ENCODE data around the gene CLPTM1L. TPM values are rescaled to one million over a fixed set of nuclear protein-coding genes. Genes with fewer than 3 reads are reported as not detected.

CLPTM1L gene
- total RNA-seq, 4 donors from 2014 or later = 96.9 to 139 (median 126) TPM

DNA sequence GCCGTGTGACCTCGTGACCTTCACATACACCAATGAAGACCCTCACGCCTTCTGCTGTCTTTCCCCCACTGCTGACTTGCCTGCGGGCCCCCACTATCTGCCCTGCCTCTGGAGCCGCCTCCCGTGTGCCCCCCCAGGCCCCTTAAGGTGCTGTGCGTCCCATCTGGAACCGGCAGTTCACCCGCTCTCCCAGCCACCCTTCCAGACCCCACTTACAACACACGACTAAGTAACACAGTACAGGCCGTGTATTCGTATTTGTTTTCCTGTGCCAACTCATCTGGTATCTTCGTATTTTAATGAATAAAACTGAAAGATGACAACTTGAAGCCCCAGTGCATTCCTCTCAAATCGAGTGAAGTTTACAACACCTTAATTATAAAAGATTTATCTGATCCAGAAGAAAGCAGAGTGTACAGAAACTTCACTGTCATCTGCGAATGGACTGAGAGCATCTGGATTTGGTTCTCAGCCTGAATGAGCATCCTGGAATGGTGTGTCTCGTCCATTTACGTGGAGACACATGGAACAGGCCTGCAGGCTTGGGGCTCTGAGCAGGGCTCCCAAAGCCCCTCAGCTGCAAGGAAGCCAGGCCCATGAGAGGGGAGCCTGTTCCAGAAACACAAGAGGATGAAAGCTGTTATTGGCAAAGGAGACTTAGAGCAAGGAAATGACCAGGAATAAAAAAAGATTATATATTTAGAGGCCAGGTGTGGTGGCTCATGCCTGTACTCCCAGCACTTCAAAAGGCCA lies 28.1 kb downstream of the CLPTM1L start:
- no peaks in the 10 kb centered on the region for H3K9me3 ChIP-seq
- peaks cover 0 to 12% (median 11%) of the 10 kb centered on the region in 4 donors for H3K4me1 ChIP-seq
- intact Hi-C loops (cut with DNase I) = no loop called here
- peaks cover 44 to 51% (median 48%) of the 10 kb centered on the region in 4 donors for H3K36me3 ChIP-seq
- WGBS = 68% methylated on average over 17 of the region's 17 CpGs
- H3K27ac ChIP-seq (replicated peaks in 1 of 4) = no peak overlapping the region
- no peak for DNase-seq (ENCODE audit: extremely low spot score)
- TF ChIP-seq EP300 (IDR thresholded peaks at IDR 0.05) (no peak), POLR2AphosphoS5 (IDR thresholded peaks at IDR 0.05) (no peak), POLR2A (IDR thresholded peaks at IDR 0.05; ENCODE audit: low read depth) (no peak)
- TF ChIP-seq, protein P1, sequence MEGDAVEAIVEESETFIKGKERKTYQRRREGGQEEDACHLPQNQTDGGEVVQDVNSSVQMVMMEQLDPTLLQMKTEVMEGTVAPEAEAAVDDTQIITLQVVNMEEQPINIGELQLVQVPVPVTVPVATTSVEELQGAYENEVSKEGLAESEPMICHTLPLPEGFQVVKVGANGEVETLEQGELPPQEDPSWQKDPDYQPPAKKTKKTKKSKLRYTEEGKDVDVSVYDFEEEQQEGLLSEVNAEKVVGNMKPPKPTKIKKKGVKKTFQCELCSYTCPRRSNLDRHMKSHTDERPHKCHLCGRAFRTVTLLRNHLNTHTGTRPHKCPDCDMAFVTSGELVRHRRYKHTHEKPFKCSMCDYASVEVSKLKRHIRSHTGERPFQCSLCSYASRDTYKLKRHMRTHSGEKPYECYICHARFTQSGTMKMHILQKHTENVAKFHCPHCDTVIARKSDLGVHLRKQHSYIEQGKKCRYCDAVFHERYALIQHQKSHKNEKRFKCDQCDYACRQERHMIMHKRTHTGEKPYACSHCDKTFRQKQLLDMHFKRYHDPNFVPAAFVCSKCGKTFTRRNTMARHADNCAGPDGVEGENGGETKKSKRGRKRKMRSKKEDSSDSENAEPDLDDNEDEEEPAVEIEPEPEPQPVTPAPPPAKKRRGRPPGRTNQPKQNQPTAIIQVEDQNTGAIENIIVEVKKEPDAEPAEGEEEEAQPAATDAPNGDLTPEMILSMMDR (IDR thresholded peaks at IDR 0.05) = no peak
- no peak overlapping the region for H3K4me3 ChIP-seq
- peaks cover 0 to 4% (median 0%) of the 10 kb centered on the region in 4 donors for H3K27me3 ChIP-seq

DNA sequence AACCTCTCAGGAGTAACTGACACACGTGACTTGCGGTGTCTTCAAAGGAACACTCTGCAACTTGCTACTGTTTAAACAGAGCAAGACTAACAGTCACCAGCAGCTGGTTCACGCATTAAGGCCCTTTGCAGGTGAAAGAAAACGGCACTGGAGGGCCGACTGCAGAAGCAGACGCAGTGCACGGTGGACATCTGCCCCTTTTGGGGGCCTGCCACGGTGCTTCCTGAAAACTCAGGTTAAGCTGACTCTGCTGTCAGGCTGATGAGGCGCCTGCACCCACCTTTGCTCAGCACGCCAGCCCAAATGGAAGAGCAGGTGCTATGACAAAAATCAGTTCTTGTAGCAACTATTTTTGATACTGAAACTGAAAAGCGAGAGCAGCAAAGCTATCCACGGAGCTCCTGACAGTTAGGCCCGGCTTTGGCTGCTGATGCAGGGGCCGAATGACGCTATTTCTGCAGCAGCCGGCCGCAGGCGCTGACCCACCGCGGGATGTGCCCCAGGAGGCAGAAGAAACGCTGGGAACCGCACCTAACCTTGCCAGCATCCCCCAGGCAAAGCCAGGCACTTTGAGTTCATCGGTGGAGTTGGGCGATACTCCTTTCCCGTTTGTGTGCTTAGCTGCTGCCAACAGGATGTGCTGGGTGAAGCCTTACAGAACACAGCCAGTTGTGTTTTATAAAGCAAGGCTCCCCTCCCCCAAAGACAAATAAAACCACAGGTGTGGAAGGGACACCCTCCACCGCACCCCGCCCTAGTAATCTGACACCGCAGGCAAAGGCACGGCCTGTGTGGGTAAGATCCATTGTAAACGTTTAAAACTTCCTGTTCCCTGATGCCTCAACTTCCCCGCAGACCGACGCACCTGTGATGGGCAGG lies 29.0 kb downstream of the CLPTM1L start:
- Histone ChIP-seq H3K4me3 (peak overlapping the region; percentile 12 to 37 (median 16)), H3K4me1 (peaks cover 0 to 12% (median 11%) of the 10 kb centered on the region in 4 donors), H3K9me3 (no peaks in the 10 kb centered on the region), H3K36me3 (peaks cover 36 to 43% (median 40%) of the 10 kb centered on the region in 4 donors), H3K27me3 (peaks cover 0 to 12% (median 0%) of the 10 kb centered on the region in 4 donors), H3K27ac (replicated peaks in 1 of 4) (no peak overlapping the region)
- intact Hi-C loops (cut with DNase I) = no loop called here
- no peak for DNase-seq (ENCODE audit: extremely low spot score)
- WGBS = 38% methylated on average over 25 of the region's 33 CpGs
- TF ChIP-seq POLR2A (IDR thresholded peaks at IDR 0.05; ENCODE audit: low read depth) = no peak
- no peak for TF ChIP-seq POLR2AphosphoS5 (IDR thresholded peaks at IDR 0.05)
- no peak for TF ChIP-seq EP300 (IDR thresholded peaks at IDR 0.05)
- TF ChIP-seq, protein P1 (IDR thresholded peaks at IDR 0.05) = no peak

DNA sequence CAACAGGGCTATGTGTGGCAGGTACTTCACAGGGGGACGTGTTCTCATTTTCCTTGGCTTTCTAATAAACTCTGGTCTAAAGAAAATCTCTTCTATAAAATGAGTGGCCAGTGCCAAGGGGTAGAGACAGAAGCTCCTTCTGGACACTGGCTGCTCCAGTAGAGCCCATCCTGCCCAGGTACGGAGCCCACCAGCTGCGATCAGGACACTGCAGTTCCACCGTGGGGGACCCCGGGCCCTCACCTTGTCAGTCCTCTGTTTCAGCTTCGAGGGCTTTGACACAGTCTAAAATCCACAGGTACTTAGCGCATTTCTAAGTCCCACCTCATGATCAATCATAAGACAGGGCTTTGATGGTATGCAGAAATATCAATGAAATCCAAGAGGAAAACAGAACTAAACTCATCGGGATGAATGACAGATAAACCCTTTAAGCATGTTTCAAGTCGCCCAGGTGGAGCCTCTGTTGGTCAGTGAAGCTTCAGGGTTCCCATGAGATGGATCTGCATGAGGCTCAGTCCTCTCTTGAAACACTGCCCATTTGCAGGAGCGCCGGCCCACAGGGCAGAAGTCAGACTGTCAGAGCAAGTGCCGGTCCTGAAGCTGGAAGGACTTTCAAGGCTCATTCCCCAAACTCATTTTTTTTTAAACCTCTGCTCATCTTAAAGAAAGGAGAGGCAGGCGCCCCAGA lies 29.7 kb downstream of the CLPTM1L start:
- WGBS = 87% methylated on average over 13 of the region's 13 CpGs
- no peak for TF ChIP-seq POLR2AphosphoS5 (IDR thresholded peaks at IDR 0.05)
- TF ChIP-seq EP300 (IDR thresholded peaks at IDR 0.05) = no peak
- TF ChIP-seq, protein P1 (IDR thresholded peaks at IDR 0.05) = no peak
- no peak for TF ChIP-seq POLR2A (IDR thresholded peaks at IDR 0.05; ENCODE audit: low read depth)

DNA sequence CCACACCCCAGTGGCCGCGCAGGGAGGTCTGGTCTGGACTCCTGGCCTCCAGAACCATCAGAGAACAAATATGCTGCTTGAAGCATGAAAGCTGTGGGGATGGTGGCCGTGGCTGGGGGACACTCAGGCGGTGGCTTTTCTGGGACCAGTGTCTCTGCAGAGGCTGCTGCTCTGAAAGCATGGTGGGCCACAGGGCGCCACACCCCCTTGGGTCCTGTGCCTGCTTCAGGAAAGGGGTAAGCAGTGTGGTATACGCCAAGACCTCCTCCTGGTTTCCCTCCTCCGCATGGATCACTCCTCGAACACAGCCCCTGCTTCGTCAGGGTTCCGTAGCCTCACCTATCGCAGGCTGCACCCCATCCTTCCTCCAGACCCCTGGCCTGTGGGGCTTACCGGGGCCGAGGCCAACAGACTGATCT lies 30.3 kb downstream of the CLPTM1L start:
- H3K9me3 ChIP-seq = no peaks in the 10 kb centered on the region
- H3K27me3 ChIP-seq = peaks cover 0 to 25% (median 0%) of the 10 kb centered on the region in 4 donors
- intact Hi-C loops (cut with DNase I) = no loop called here
- DNase-seq (ENCODE audit: extremely low spot score) = no peak
- H3K4me1 ChIP-seq = peaks cover 0 to 12% (median 11%) of the 10 kb centered on the region in 4 donors
- H3K36me3 ChIP-seq = peaks cover 22 to 29% (median 26%) of the 10 kb centered on the region in 4 donors
- 97% methylated on average over 10 of the region's 13 CpGs for whole genome bisulfite sequencing
- H3K27ac ChIP-seq (replicated peaks in 1 of 4) = no peak overlapping the region
- no peak overlapping the region for H3K4me3 ChIP-seq
- TF ChIP-seq POLR2AphosphoS5 (IDR thresholded peaks at IDR 0.05) (no peak), EP300 (IDR thresholded peaks at IDR 0.05) (no peak), POLR2A (IDR thresholded peaks at IDR 0.05; ENCODE audit: low read depth) (no peak)
- TF ChIP-seq, protein P1 (IDR thresholded peaks at IDR 0.05) = no peak

More for the DNA sequence above, 29.7 kb downstream of the CLPTM1L start:
- peaks cover 0 to 20% (median 0%) of the 10 kb centered on the region in 4 donors for H3K27me3 ChIP-seq
- H3K4me3 ChIP-seq = no peak overlapping the region
- H3K9me3 ChIP-seq = no peaks in the 10 kb centered on the region
- H3K36me3 ChIP-seq = peaks cover 28 to 35% (median 32%) of the 10 kb centered on the region in 4 donors
- H3K4me1 ChIP-seq = peaks cover 0 to 12% (median 11%) of the 10 kb centered on the region in 4 donors
- no peak overlapping the region for H3K27ac ChIP-seq (replicated peaks in 1 of 4)
- DNase-seq (ENCODE audit: extremely low spot score) = no peak
- intact Hi-C loops (cut with DNase I) = no loop called here
